Inflammatory macrophage treated with lipopolysaccharide for 4 hours (primary cell): ENCODE data around the gene SLC11A1.

ENCODE experiments used
- DNase-seq: peaks from one replicate; pipeline ENCODE4 v3.0.0-alpha.2; 2020

The SLC11A1 gene

GRCh38 chr2:218405746-218406208 is 23.7 kb downstream of the SLC11A1 start:
- no peak for DNase-seq

GRCh38 chr2:218406209-218406948 is 24.3 kb downstream of the SLC11A1 start:
- DNase-seq, result peak; percentile 95

DNA sequence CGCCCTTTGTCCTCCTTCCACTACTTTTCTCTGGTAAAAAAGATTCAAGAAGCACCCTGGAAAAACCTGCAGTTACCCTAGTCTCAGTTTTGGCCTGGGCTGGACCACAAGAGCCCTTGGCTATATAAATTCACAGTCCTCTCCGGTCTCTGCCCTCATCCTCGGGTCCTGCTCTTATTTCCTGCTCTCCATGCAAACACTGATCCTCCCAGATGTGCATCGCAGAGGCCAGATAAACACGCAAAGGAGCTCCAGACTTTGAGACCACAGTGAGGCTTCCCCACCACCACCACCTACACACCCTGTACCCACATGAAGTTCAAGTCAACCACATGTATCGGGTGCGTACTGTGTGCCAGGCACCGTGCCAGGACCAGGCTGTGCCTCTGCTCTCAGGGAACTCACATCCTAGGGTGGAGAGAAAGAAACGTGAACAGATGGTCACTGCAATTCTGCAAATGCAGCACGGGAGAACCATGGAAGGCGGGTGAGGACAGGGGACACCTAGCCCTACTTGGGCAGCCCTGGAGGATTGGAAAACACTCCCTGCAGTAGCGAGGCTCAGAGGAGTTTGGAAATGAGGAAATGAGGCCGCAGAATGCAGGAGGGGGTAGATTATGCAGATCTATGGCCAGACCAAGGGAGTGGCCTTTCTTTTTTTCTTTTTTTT is 25.0 kb downstream of the SLC11A1 start:
- peak; percentile 47 for DNase-seq

GRCh38 chr2:218407717-218408116 is 25.6 kb downstream of the SLC11A1 start:
- no peak for DNase-seq

- no peak for DNase-seq
Measured at GRCh38 chr2:218418321-218418716, 36.2 kb downstream of the SLC11A1 start.

DNA sequence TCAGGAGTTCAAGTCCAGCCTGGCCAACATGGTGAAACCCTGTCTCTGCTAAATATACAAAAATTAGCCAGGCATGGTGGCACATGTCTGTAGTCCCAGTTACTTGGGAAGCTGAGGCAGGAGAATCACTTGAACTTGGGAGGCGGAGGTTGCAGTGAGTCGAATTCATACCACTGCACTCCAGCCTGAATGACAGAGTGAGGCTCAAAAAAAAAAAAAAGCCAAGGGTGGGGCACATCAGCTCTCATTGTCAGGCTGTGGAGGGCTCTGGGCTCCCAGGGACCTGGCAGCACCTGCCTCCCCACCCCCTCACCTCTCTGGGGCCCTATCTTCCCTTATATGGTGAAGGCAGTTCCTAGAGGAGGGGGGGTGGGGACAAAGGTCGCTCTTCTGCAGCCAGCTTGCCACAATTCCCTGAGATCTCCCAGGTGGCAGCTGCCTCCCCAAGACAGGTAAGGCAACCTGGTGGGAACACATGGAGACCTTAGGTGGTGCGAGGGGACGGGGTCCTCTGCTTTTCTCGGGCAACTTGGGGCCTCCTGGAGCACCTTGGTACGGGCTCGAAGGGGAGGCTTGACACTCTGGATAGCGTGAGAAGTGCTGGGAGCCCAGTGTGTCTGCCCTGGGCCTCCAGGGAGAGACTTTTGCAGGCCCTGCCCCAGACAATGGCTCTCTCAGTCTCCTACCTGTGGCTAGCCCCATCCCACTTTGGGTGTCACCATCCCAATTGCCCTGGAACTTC is 36.8 kb downstream of the SLC11A1 start, which contains the start of gene VIL1:
Gene VIL1, plus strand, starts transcription at position 407 of the 742 bp plus-strand sequence. CDS start 4,656 bp downstream, outside the sequence.
- no peak for DNase-seq

DNA sequence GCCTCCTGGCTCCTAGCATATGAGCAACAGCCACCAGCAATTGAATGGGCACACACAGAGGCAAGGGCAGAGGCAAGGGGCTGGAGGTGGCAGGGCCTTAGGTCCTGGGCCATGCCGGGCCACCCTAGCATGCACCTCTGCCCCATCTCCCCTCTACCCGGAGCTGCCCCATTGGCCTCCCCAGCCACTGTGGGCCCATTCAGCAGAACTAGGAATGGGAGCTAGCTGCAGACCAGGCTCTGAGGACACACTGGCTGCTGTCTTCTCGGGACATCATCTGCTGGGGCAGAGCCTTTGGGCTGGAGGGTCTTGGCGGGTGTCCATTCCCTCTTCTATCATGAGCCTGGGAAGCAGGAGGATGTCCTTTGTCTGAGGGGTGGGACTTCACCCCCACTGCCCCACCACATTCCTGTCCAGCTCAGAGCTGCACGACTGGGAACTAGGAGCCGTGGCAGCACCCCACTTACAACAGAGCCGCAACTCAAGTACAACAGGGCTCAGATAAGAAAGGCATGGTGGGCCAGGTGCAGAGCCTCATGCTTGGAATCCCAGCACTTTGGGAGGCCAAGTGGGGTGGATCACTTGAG is 37.6 kb downstream of the SLC11A1 start:
- no peak for DNase-seq

GRCh38 chr2:218421027-218421426 is 39.0 kb downstream of the SLC11A1 start:
- no peak for DNase-seq

GRCh38 chr2:218422403-218423086 is 40.5 kb downstream of the SLC11A1 start:
- no peak for DNase-seq

DNA sequence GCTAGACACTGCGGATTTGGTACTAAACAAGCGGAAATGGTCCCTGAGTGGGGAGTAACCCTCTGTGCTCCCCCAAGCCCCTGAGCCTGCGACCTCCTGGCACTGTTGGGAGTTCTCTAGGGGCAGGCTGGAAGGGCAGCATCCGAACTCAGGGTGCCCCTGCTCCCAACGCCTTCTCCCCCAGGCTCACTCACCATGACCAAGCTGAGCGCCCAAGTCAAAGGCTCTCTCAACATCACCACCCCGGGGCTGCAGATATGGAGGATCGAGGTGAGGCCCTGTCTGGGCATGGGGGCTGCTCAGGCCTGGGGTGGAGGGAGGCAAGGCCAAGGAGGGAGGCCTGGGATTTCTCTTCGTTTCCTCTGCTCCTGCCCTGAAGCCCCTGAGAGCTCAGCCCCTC is 41.5 kb downstream of the SLC11A1 start:
- DNase-seq, result no peak

GRCh38 chr2:218425531-218425930 is 43.5 kb downstream of the SLC11A1 start:
- DNase-seq, result no peak

- no peak for DNase-seq
Measured at GRCh38 chr2:218427741-218428140, 45.7 kb downstream of the SLC11A1 start.

DNA sequence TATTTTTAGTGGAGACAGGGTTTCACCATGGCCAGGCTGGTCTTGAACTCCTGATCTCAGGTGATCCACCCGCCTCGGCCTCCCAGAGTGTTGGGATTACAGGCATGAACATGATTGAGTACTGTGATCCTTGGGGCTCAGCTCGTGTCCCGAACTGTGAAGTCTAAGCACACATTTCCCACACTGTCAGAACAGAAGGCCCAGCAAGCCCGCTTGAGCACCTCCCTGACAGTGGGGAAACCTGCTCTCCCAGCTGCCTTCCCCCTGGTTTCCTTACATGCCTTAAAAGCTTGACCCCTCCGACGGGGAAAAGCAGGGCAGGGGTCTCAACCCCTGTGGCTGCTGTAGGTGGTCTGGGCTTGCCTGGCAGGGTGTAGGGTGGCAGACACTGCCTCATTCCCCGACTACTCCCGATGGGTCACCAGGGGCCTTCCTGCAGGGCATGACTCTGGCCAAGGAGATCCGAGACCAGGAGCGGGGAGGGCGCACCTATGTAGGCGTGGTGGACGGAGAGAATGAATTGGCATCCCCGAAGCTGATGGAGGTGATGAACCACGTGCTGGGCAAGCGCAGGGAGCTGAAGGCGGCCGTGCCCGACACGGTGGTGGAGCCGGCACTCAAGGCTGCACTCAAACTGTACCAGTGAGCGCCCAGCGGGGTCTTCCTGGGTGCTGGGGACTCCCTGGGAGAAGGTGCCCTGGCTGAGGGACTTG is 46.9 kb downstream of the SLC11A1 start:
- no peak for DNase-seq

DNA sequence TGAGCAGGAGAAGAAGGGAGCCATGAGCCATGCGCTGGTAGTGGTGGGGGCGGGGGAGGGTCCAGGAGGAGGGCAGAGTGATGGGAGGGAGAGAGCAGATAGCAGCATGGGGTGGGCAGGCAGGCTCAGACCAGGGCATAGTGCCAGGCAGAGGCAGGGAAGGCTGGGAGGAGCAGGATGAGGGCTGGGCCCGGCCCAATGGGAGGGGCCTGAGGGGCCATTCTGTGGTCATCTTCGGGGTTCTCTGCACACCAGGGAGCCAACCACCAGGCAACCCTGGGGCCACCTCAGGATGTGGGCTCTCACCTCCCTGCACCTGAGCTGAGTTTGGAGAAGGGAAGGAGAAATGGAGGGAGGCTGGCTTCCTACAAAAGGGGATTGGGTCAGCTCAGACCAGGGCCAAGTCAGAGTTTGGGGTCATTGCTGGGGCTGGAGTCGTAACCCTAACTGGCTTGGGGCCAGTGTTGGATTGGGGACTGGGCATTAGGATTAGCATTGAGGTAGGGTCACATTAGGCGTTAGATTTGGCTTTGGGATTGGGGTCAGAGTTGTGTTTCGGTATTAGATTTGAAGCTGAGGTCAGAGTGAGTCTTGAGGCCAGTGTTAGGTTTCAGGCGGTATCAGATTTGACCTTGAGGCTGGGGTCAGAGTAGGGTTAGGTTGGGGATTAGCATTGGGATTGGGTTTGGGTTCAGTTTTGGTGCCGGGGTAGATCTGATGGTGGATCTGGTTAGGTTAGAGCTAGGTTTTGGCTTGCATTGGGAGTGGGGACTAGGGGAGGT is 48.0 kb downstream of the SLC11A1 start:
- no peak for DNase-seq

DNA sequence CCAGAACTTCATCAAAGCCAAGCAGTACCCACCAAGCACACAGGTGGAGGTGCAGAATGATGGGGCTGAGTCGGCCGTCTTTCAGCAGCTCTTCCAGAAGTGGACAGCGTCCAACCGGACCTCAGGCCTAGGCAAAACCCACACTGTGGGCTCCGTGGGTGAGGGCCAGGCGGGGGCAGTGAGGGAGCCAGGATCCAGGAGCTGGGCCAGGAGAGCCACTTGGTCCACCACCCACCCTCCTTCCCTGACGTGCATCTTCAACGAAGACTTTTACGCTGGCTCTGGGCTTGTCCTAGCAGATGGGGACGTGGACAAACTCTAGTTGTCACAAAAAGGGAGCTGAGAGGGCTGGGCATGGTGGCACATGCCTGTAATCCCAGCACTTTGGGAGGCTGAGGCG is 48.6 kb downstream of the SLC11A1 start:
- no peak for DNase-seq

DNA sequence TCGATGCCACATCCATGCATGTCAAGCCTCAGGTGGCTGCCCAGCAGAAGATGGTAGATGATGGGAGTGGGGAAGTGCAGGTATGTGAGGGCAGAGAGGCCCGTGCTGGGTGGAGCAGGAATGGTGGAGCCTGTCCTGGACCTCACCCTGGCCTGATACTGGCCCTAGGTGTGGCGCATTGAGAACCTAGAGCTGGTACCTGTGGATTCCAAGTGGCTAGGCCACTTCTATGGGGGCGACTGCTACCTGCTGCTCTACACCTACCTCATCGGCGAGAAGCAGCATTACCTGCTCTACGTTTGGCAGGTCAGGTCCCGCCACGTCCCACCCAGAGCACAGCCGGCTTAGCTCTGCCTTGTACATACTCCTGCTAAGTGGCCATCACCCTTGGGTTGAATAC is 49.8 kb downstream of the SLC11A1 start:
- no peak for DNase-seq

- DNase-seq, result no peak
Measured at GRCh38 chr2:218432676-218433365, 50.7 kb downstream of the SLC11A1 start.

- DNase-seq, result no peak
Measured at GRCh38 chr2:218434456-218434855, 52.4 kb downstream of the SLC11A1 start.

DNA sequence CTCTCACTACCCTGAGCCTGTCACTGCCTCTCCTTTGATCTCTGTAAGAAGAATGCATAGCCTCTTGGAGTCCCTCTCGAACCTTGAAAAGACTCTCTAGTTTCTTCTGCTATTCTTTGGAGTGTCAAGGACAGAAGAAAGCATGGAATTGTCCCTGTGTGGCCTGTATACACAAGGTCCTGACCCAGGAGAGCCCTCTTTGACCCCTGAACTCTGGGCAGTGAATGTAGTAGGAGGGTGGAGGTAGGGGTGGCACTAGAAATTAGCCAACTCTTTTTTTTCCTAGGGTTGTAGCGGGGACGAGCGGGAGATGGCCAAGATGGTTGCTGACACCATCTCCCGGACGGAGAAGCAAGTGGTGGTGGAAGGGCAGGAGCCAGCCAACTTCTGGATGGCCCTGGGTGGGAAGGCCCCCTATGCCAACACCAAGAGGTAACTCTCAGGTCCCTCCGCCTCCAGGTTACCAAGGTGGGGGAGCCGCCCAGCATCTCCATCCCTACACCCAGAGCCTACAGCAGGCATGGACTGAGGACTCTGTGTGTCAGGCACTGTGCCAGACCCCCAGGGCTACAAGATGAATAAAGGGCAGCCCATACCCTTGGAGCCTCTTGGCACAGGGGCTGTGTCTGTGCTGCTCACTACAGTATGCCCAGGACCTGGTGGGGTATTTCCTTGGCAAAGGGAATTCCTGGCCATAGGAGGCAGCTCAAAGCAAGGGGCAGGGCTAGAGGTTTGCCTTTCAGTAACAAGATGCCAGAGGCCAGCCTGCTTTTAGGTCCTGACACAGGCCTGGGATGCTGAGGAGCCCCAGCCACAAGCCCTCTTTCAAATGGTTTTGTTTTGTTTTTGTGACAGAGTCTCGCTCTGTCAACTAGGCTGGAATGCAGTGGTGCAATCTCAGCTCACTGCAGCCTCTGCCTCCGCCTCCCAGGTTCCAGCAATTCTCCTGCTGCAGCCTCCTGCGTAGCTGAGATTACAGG is 53.2 kb downstream of the SLC11A1 start:
- no peak for DNase-seq
